ENCODE measurements around the gene LRMDA.

GRCh38 chr10:75754096-75754831 is 322.8 kb downstream of the LRMDA start:
- no peak for TF ChIP-seq EZH2 (IDR thresholded peaks at IDR 0.05; ENCODE audit: borderline replicate concordance, low read depth, low read length, severe bottlenecking)
- no peak for TF ChIP-seq CTCF (IDR thresholded peaks at IDR 0.05; ENCODE audit: borderline replicate concordance, extremely low read depth, low read length, poor library complexity, severe bottlenecking)

All from DND-41 (cell line).